Cerebellar cortex (tissue), 1 donor: ENCODE measurements around the gene DOCK7.

ENCODE experiments used
- DNase-seq: peaks from one replicate; pipeline ENCODE4 v3.0.0-alpha.2; 2015; ENCODE audit warnings: low spot score

DOCK7 gene

DNA sequence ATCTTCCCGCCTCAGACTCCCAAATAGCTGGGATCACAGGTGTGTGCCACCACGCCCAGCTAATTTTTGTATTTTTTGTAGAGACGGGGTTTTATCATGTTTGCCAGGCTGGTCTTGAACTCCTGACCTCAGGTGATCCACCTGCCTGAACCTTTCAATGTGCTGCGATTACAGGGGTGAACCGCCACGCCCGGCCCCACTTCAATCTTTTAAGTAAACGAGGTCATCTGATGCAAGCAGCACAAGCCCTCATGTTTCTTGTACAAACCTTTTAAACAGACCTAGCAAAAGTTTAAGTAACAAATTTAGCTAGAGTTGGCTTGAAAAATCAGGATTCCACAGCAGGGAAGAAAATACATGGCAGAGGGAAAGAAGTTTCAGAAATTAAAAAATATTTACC lies 272.5 kb downstream of the DOCK7 start:
- no peak for DNase-seq

GRCh38 chr1:62407398-62408009 lies 280.7 kb downstream of the DOCK7 start:
- DNase-seq, result peak; percentile 81

- no peak for DNase-seq
Observed at GRCh38 chr1:62406576-62406975, 281.6 kb downstream of the DOCK7 start.

DNA sequence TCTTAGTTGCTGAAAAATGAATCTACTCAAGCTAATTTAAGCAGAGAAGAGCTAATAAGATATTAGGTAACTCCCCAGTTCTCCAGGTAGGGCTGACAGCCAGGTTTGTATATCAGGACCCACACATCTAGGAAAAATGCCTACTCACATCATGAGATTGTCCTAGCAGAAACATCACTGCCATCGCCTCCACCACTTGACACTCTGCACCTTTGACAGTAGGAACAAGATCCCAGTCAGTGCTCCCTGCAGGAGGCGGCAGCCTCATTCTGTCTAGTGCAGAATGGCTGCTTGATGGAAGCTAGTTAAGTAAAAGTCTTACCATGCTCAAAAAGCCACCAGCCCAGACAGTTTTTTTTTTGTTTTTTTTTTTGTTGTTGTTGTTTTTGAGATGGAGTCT lies 282.9 kb downstream of the DOCK7 start:
- no peak for DNase-seq
